HepG2 (cell line): Measurements from ENCODE around the gene FYTTD1. TPM values are rescaled to one million over a fixed set of nuclear protein-coding genes. Genes with fewer than 3 reads are reported as not detected.

Source experiments
- CSRNP2 ChIP-seq: sonication (generic); formaldehyde crosslinking; conservative IDR thresholded peaks from 2 replicates; pipeline ENCODE4 v1.8.0; 2022; ENCODE audit warnings: low read depth, missing genetic modification reagents
- GFI1 ChIP-seq: sonication (generic); formaldehyde crosslinking; IDR thresholded peaks from 2 replicates; pipeline ENCODE4 v1.5.0; 2020; ENCODE audit warnings: missing genetic modification reagents, mild to moderate bottlenecking, borderline replicate concordance
- GRHL1 ChIP-seq: sonication (generic); formaldehyde crosslinking; conservative IDR thresholded peaks from 2 replicates; pipeline ENCODE4 v1.8.0; 2022; ENCODE audit warnings: missing genetic modification reagents
- HES4 ChIP-seq: sonication (generic); formaldehyde crosslinking; IDR thresholded peaks from 2 replicates; pipeline ENCODE4 v1.9.0; 2021; ENCODE audit warnings: mild to moderate bottlenecking, missing genetic modification reagents, borderline replicate concordance
- HIVEP1 ChIP-seq: sonication (generic); formaldehyde crosslinking; IDR thresholded peaks from 2 replicates; pipeline ENCODE4 v1.4.0; 2020; ENCODE audit warnings: mild to moderate bottlenecking, missing genetic modification reagents
- HOXA7 ChIP-seq: sonication (generic); formaldehyde crosslinking; IDR thresholded peaks from 2 replicates; pipeline ENCODE4 v1.8.1; 2022; ENCODE audit warnings: mild to moderate bottlenecking, missing genetic modification reagents, moderate library complexity
- ISL2 ChIP-seq: sonication (generic); formaldehyde crosslinking; IDR thresholded peaks from 2 replicates; pipeline ENCODE4 v1.5.0; 2020; ENCODE audit warnings: missing genetic modification reagents
- LBX2 ChIP-seq: sonication (generic); formaldehyde crosslinking; IDR thresholded peaks from 2 replicates; pipeline ENCODE4 v1.5.0; 2020; ENCODE audit warnings: missing genetic modification reagents, mild to moderate bottlenecking, borderline replicate concordance
- NCOA5 ChIP-seq: sonication (generic); formaldehyde crosslinking; IDR thresholded peaks from 2 replicates; pipeline ENCODE4 v1.4.0; 2020; ENCODE audit warnings: missing genetic modification reagents
- PATZ1 ChIP-seq: sonication (generic); formaldehyde crosslinking; IDR thresholded peaks from 2 replicates; pipeline ENCODE4 v1.4.0; 2020; ENCODE audit warnings: missing genetic modification reagents
- RARG ChIP-seq: sonication (generic); formaldehyde crosslinking; IDR thresholded peaks from 2 replicates; pipeline ENCODE4 v1.4.0; 2020; ENCODE audit warnings: low read depth, mild to moderate bottlenecking, missing genetic modification reagents
- RNF2 ChIP-seq: fragments of 450-650 bp; conservative IDR thresholded peaks from 2 replicates; pipeline ENCODE4 v1.6.1; 2016; ENCODE audit warnings: low read depth
- SYNCRIP ChIP-seq: fragments of 200-400 bp; formaldehyde crosslinking; IDR thresholded peaks from 2 replicates; pipeline ENCODE4 v1.6.1; 2018; ENCODE audit warnings: mild to moderate bottlenecking, low read depth, low read length; ENCODE audit not compliant: insufficient read depth
- TAF1 ChIP-seq: sonication (generic); formaldehyde crosslinking; IDR thresholded peaks from 2 replicates; pipeline ENCODE4 v1.4.0; 2020; ENCODE audit warnings: missing genetic modification reagents
- TRIM24 ChIP-seq: sonication (generic); formaldehyde crosslinking; IDR thresholded peaks from 2 replicates; pipeline ENCODE4 v1.8.0; 2022; ENCODE audit warnings: mild to moderate bottlenecking, missing genetic modification reagents
- YEATS4 ChIP-seq: sonication (generic); formaldehyde crosslinking; IDR thresholded peaks from 2 replicates; pipeline ENCODE4 v1.4.0; 2020; ENCODE audit warnings: missing genetic modification reagents, borderline replicate concordance
- ZFP36L1 ChIP-seq: sonication (generic); formaldehyde crosslinking; IDR thresholded peaks from 2 replicates; pipeline ENCODE4 v1.8.0; 2022; ENCODE audit warnings: mild to moderate bottlenecking, missing genetic modification reagents, moderate library complexity
- ZNF253 ChIP-seq: sonication (generic); formaldehyde crosslinking; IDR thresholded peaks from 2 replicates; pipeline ENCODE4 v1.8.0; 2022; ENCODE audit warnings: mild to moderate bottlenecking, missing genetic modification reagents, borderline replicate concordance
- ZNF432 ChIP-seq: sonication (generic); formaldehyde crosslinking; IDR thresholded peaks from 2 replicates; pipeline ENCODE4 v1.5.0; 2020; ENCODE audit warnings: missing genetic modification reagents, mild to moderate bottlenecking, borderline replicate concordance
- ZNF496 ChIP-seq: sonication (generic); formaldehyde crosslinking; IDR thresholded peaks from 2 replicates; pipeline ENCODE4 v1.8.1; 2023; ENCODE audit warnings: mild to moderate bottlenecking, moderate library complexity, missing genetic modification reagents; ENCODE audit not compliant: insufficient replicate concordance
- ZNF556 ChIP-seq: sonication (generic); formaldehyde crosslinking; IDR thresholded peaks from 2 replicates; pipeline ENCODE4 v1.4.0; 2020; ENCODE audit warnings: mild to moderate bottlenecking, missing genetic modification reagents, borderline replicate concordance
- ZNF567 ChIP-seq: sonication (generic); formaldehyde crosslinking; IDR thresholded peaks from 2 replicates; pipeline ENCODE4 v1.8.1; 2023; ENCODE audit warnings: mild to moderate bottlenecking, missing genetic modification reagents, borderline replicate concordance
- ZNF598 ChIP-seq: sonication (generic); formaldehyde crosslinking; IDR thresholded peaks from 2 replicates; pipeline ENCODE4 v1.5.1; 2020; ENCODE audit warnings: mild to moderate bottlenecking, missing genetic modification reagents, borderline replicate concordance
- ZNF670 ChIP-seq: sonication (generic); formaldehyde crosslinking; IDR thresholded peaks from 2 replicates; pipeline ENCODE4 v1.8.0; 2022; ENCODE audit warnings: mild to moderate bottlenecking, missing genetic modification reagents, borderline replicate concordance
- polyA plus RNA-seq, 8 experiments: library from polyadenylated mRNA; depleted of rRNA in 3 of 8; stranded (reverse) in 7 of 8; unstranded in 1 of 8; fragments of >200 nt; fragmentation: Illumina TruSeq in 4 of 8; extraction: Trizol in 4 of 8; gene quantifications; 2 replicates each; pipeline versions ENCODE4 v1.2.1 to v1.2.3, GENCODE V29; 2011 to 2016; ENCODE audit warnings: low read depth in 4 of 8, missing spikeins in 1 of 8, mixed read lengths in 1 of 8; ENCODE audit not compliant: insufficient read depth in 1 of 8
- total RNA-seq, 5 experiments: library from RNA; depleted of rRNA; stranded (reverse); fragments of >200 nt; fragmentation: Illumina TruSeq; extraction: Trizol; gene quantifications; 2 replicates each; pipeline ENCODE4 v1.2.3, GENCODE V29; 2016; ENCODE audit warnings: low read depth in 1 of 5

The FYTTD1 gene
- total and polyA plus RNA-seq, 2 of the 13 experiments (the other 11 are each of a cell fraction or from before 2014, with no cell fraction given) = 6.5 to 28.8 TPM

GRCh38 chr3:197791113-197791891 is 41.6 kb downstream of the FYTTD1 start, which contains the start of gene LRCH3 (continued):
- TF ChIP-seq LBX2 (CRISPR knock-in tag) = no peak
- TF ChIP-seq ZNF670 (CRISPR knock-in tag) = peak; percentile 85; the same call in 1 of the 2 replicates
- TF ChIP-seq ZNF598 (CRISPR knock-in tag) = peak; percentile 96; the same call in 1 of the 2 replicates
- no peak for TF ChIP-seq HOXA7
- TF ChIP-seq ZNF432 = no peak
- peak; percentile 76 for TF ChIP-seq PATZ1 (CRISPR knock-in tag)
- TF ChIP-seq ZNF567 (CRISPR knock-in tag) = 0 out of 2 replicates have a peak, but pooled peaks have one; percentile 78
- TF ChIP-seq RNF2 = no peak
- peak; percentile 32; the same call in 1 of the 2 replicates for TF ChIP-seq HES4 (CRISPR knock-in tag)
- TF ChIP-seq SYNCRIP = no peak
- TF ChIP-seq ZNF496 = no peak
- peak; percentile 94 for TF ChIP-seq YEATS4 (CRISPR knock-in tag)
- TF ChIP-seq ZNF556 (CRISPR knock-in tag) = peak; percentile 85; the same call in 1 of the 2 replicates
- peak; percentile 69; the same call in 1 of the 2 replicates for TF ChIP-seq ISL2
- no peak for TF ChIP-seq ZNF253 (CRISPR knock-in tag)
- no peak for TF ChIP-seq NCOA5
- no peak for TF ChIP-seq RARG (CRISPR knock-in tag)
- TF ChIP-seq CSRNP2 (CRISPR knock-in tag) = no peak
- peak; percentile 80 for TF ChIP-seq GFI1 (CRISPR knock-in tag)
- no peak for TF ChIP-seq GRHL1 (CRISPR knock-in tag)
- TF ChIP-seq HIVEP1 (CRISPR knock-in tag) = peak; percentile 74; the same call in 1 of the 2 replicates
- TF ChIP-seq TAF1 (CRISPR knock-in tag) = peak; percentile 99
- no peak for TF ChIP-seq TRIM24 (CRISPR knock-in tag)
- no peak for TF ChIP-seq ZFP36L1 (CRISPR knock-in tag)
